Astrocyte (in vitro differentiated cells and primary cell): ENCODE measurements around the gene RNPEP.

Experiments
- CTCF ChIP-seq: IDR thresholded peaks from 2 replicates; pipeline ENCODE4 v1.5.1; 2011; ENCODE audit warnings: low read depth, mild to moderate bottlenecking, inconsistent platforms, low read length, moderate library complexity; ENCODE audit not compliant: insufficient read depth
- EZH2 ChIP-seq: IDR thresholded peaks from 2 replicates; pipeline ENCODE4 v1.6.1; 2012; ENCODE audit warnings: mild to moderate bottlenecking, low read length, inconsistent platforms; ENCODE audit not compliant: insufficient read depth

GRCh38 chr1:202049129-202049528 lies 66.7 kb downstream of the RNPEP start:
- no peak for TF ChIP-seq EZH2
- TF ChIP-seq CTCF: no peak
